Adrenal gland (tissue), 12 donors: ENCODE measurements around the gene GALNT5. TPM values are rescaled to one million over a fixed set of nuclear protein-coding genes. Genes with fewer than 3 reads are reported as not detected.

Experiments used
- DNase-seq, 7 donors: peaks; one replicate each; pipeline ENCODE4 v3.0.0-alpha.2; 2019 to 2020
- H3K27ac ChIP-seq, 5 donors: fragments of 200-600 bp; sonication (generic) in 4 of 5; 1 replicate in 3 of 5; 2 replicates in 2 of 5; pipeline versions ENCODE4 v1.5.1 to v1.8.0; 2016 to 2020; ENCODE audit warnings: mild to moderate bottlenecking in 1 of 5
- H3K27me3 ChIP-seq: fragments of 200-600 bp; 2 replicates; pipeline ENCODE4 v1.8.0; 2021
- H3K36me3 ChIP-seq, 2 donors: fragments of 200-600 bp; replicated peaks in 1 of 2; 1 replicate in 1 of 2; 2 replicates in 1 of 2; pipeline versions ENCODE4 v1.5.1 to v1.8.0; 2018 to 2022
- H3K4me1 ChIP-seq, 2 donors: fragments of 200-600 bp; replicated peaks in 1 of 2; 1 replicate in 1 of 2; 2 replicates in 1 of 2; pipeline versions ENCODE4 v1.5.1 to v1.8.0; 2018 to 2021
- H3K4me3 ChIP-seq, 4 donors: fragments of 200-600 bp; sonication (generic) in 3 of 4; one replicate each; pipeline ENCODE4 v1.5.1; 2016 to 2018
- H3K9me3 ChIP-seq, 3 donors: fragments of 200-600 bp; sonication (generic) in 1 of 3; replicated peaks in 1 of 3; 1 replicate in 2 of 3; 2 replicates in 1 of 3; pipeline versions ENCODE4 v1.5.1 to v1.8.0; 2016 to 2021
- CTCF ChIP-seq, 6 experiments: fragments of 450-650 bp in 4 of 6; fragments of 200-600 bp in 2 of 6; sonication (generic) in 1 of 6; IDR thresholded peaks; 1 replicate in 5 of 6; 2 replicates in 1 of 6; pipeline versions ENCODE4 v1.5.1 to v1.8.0; 2016 to 2021; ENCODE audit warnings: antibody characterized with exemption in 6 of 6, mild to moderate bottlenecking in 2 of 6, moderate library complexity in 1 of 6
- POLR2A ChIP-seq, 2 donors: fragments of 450-650 bp; IDR thresholded peaks; one replicate each; pipeline ENCODE4 v1.6.1; 2017; ENCODE audit warnings: antibody characterized with exemption in 2 of 2, mild to moderate bottlenecking in 2 of 2, moderate library complexity in 1 of 2
- WGBS, 4 donors: extraction: QIAGEN DNeasy Blood & Tissue Kit in 2 of 4; methylation state at CpG; one replicate each; pipeline versions ENCODE4 v1.1.5 to v1.1.7; 2013 to 2017; 5-methylcytosine and 5-hydroxymethylcytosine counted together
- intact Hi-C, 2 donors: fragments of 100-400 bp; cut with DNase I; formaldehyde crosslinking; loops; one replicate each; pipeline versions ENCODE4 v1.14.1 to v1.15.0; 2022 to 2023
- polyA plus RNA-seq, 3 donors: library from polyadenylated mRNA; stranded (reverse); fragments of 200-250 nt in 2 of 3; fragments of 350-450 nt in 1 of 3; fragmentation: Illumina TruSeq in 1 of 3; extraction: RNeasy Lipid Tissue Mini Kit (QIAGEN cat#74804) in 1 of 3; gene quantifications; one replicate each; pipeline ENCODE4 v1.2.3, GENCODE V29; 2013 to 2014
- total RNA-seq, 9 donors: library from RNA; depleted of rRNA in 4 of 9; stranded (reverse); fragments of >200 nt in 4 of 9; fragments of 120-200 nt in 1 of 9; fragmentation: NEBNext Ultra II Directional in 1 of 9; extraction: Animal tissue kit (Norgen Biotek cat#: 25700) in 1 of 9; gene quantifications; one replicate each; pipeline versions ENCODE4 v1.1.0 to v1.2.4, GENCODE V29; 2013 to 2023
- donor health status: healthy with polysubstance abuse.
- donor health status: Bipolar disorder and iron deficiency.
- donor health status: DM: yes; HTN: yes; CAD: no.
- donor health status: DM: no; HTN: no; CAD: no.
- donor health status: DM: no; HTN: no; CAD: no.
- donor health status: DM: yes; HTN: yes; CAD: no.

GALNT5 gene
- total and polyA plus RNA-seq, 12 donors: under 0.01 to 0.22 (median 0.07) TPM; not detected in 3

- Histone ChIP-seq H3K9me3 (no peaks in the 10 kb centered on the region), H3K27ac (no peak within 1 kb of the TSS), H3K27me3 (no peaks in the 10 kb centered on the region), H3K4me1 (no peaks in the 10 kb centered on the region), H3K36me3 (no peaks in the 10 kb centered on the region), H3K4me3 (no peak within 1 kb of the TSS)
- TF ChIP-seq POLR2A (IDR thresholded peaks at IDR 0.05) (no peak), CTCF (IDR thresholded peaks at IDR 0.05) (no peak)
- DNase-seq: no peak
- intact Hi-C loops: loop anchor here in 1 of 2 donors (10.0 kb wide), 1 partner anchor 689 kb away; no protein-coding TSS in a partner anchor
Measured at GRCh38 chr2:157325786-157326185, 68.3 kb downstream of the GALNT5 start, which contains the start of gene ERMN. Gene ERMN, minus strand, starts transcription at chr2:157325824. Its CDS starts 182 bp downstream, at chr2:157325642.

GRCh38 chr2:157326698-157327097, 69.2 kb downstream of the GALNT5 start:
- DNase-seq: no peak
- intact Hi-C loops: loop anchor here in 1 of 2 donors (10.0 kb wide), 1 partner anchor 688 kb away; no protein-coding TSS in a partner anchor
- no peak overlapping the region for H3K4me3 ChIP-seq
- TF ChIP-seq POLR2A (IDR thresholded peaks at IDR 0.05): no peak
- TF ChIP-seq CTCF (IDR thresholded peaks at IDR 0.05): no peak
- no peaks in the 10 kb centered on the region for H3K9me3 ChIP-seq
- no peaks in the 10 kb centered on the region for H3K27me3 ChIP-seq
- H3K4me1 ChIP-seq: no peaks in the 10 kb centered on the region
- 63 to 81% (median 75%) methylated on average over 3 of the region's 3 CpGs for WGBS, 4 donors
- H3K27ac ChIP-seq: no peak overlapping the region
- H3K36me3 ChIP-seq: no peaks in the 10 kb centered on the region

- Histone ChIP-seq H3K9me3 (no peaks in the 10 kb centered on the region), H3K27me3 (no peaks in the 10 kb centered on the region), H3K4me1 (no peaks in the 10 kb centered on the region), H3K36me3 (no peaks in the 10 kb centered on the region), H3K4me3 (no peak overlapping the region), H3K27ac (no peak overlapping the region)
- no peak for DNase-seq
- TF ChIP-seq CTCF (IDR thresholded peaks at IDR 0.05): no peak
- TF ChIP-seq POLR2A (IDR thresholded peaks at IDR 0.05): no peak
- 67 to 77% (median 74%) methylated on average over 3 of the region's 3 CpGs for WGBS, 4 donors
- intact Hi-C loops: loop anchor here in 1 of 2 donors (10.0 kb wide), 1 partner anchor 688 kb away; no protein-coding TSS in a partner anchor
Measured at GRCh38 chr2:157327200-157327599, 69.7 kb downstream of the GALNT5 start.

GRCh38 chr2:157327621-157328500, 70.4 kb downstream of the GALNT5 start:
- TF ChIP-seq CTCF (IDR thresholded peaks at IDR 0.05): peak; percentile 54 to 90 (median 71)
- TF ChIP-seq POLR2A (IDR thresholded peaks at IDR 0.05): no peak
- Histone ChIP-seq H3K36me3 (no peaks in the 10 kb centered on the region), H3K4me3 (no peak overlapping the region), H3K9me3 (no peaks in the 10 kb centered on the region), H3K4me1 (no peaks in the 10 kb centered on the region), H3K27me3 (no peaks in the 10 kb centered on the region), H3K27ac (no peak overlapping the region)
- 29 to 43% (median 37%) methylated on average over 11 of the region's 11 CpGs for WGBS, 4 donors
- DNase-seq: peak; percentile 62 to 90 (median 81)
- intact Hi-C loops: loop anchor here in 1 of 2 donors (10.0 kb wide), 1 partner anchor 687 kb away; no protein-coding TSS in a partner anchor
